IPS-NIHi7 (cell line): ENCODE measurements around the gene TBC1D3L.
"Not testable (repeated sequence)": the region's sequence is repeated elsewhere in the genome, so short reads cannot be mapped to it uniquely, and the experiment has no call there.

Experiments
- DNase-seq: peaks from one replicate; pipeline ENCODE4 v3.0.0; 2012; ENCODE audit warnings: mixed read lengths; ENCODE audit errors: extremely low spot score

TBC1D3L gene

GRCh38 chr17:37988960-37989359 lies at the start of gene TBC1D3L:
Gene TBC1D3L, minus strand, starts transcription at chr17:37989060. Its CDS starts 1,540 bp downstream, at chr17:37987520.
- not testable (repeated sequence) for DNase-seq

- not testable (repeated sequence) for DNase-seq
Observed at GRCh38 chr17:38003676-38004075, 14.8 kb upstream of the TBC1D3L start, which contains the start of gene TBC1D3D. Gene TBC1D3D, plus strand, starts transcription at chr17:38003976. Its CDS starts 1,585 bp downstream, at chr17:38005561.
